GM19463 (cell line): ENCODE data around the gene TPI1.

ENCODE experiments used
- ATAC-seq: cut with Tn5 transposase; IDR thresholded peaks from one replicate; pipeline ENCODE4 v1.9.1; 2021; ENCODE audit warnings: mild to moderate bottlenecking, moderate library complexity; ENCODE audit not compliant: unreplicated experiment

The TPI1 gene

GRCh38 chr12:6914947-6915788, 47.8 kb downstream of the TPI1 start:
- no peak for ATAC-seq

- ATAC-seq = no peak
These were observed 48.5 kb downstream of the TPI1 start for GRCh38 chr12:6915789-6916285.

- no peak for ATAC-seq
These were observed 49.3 kb downstream of the TPI1 start for GRCh38 chr12:6916426-6917200.

- ATAC-seq = no peak
These were observed 50.3 kb downstream of the TPI1 start for GRCh38 chr12:6917491-6918231.

GRCh38 chr12:6919588-6919987, 52.3 kb downstream of the TPI1 start:
- ATAC-seq = no peak
